Progenitor cell of endocrine pancreas (in vitro differentiated cells): ENCODE data around the gene BMP4. TPM values are rescaled to one million over a fixed set of nuclear protein-coding genes. Genes with fewer than 3 reads are reported as not detected.
A peak's percentile ranks its signal among the peaks of the same experiment; 100 is the strongest.

Experiments used
- DNase-seq: peaks from one replicate; pipeline ENCODE4 v3.0.0; 2021; ENCODE audit warnings: low spot score; ENCODE audit not compliant: unreplicated experiment
- H3K27ac Mint-ChIP-seq: 2 replicates; pipeline ENCODE4 v1.8.0; 2021; ENCODE audit warnings: mild to moderate bottlenecking, moderate library complexity, mixed read lengths
- H3K27me3 Mint-ChIP-seq: 2 replicates; pipeline ENCODE4 v1.8.0; 2021; ENCODE audit warnings: mixed read lengths
- H3K36me3 Mint-ChIP-seq: 2 replicates; pipeline ENCODE4 v1.8.0; 2022; ENCODE audit warnings: mixed read lengths; ENCODE audit not compliant: insufficient read depth
- H3K4me1 Mint-ChIP-seq: 2 replicates; pipeline ENCODE4 v1.8.0; 2021; ENCODE audit warnings: low read depth, mixed read lengths
- H3K4me3 Mint-ChIP-seq: 2 replicates; pipeline ENCODE4 v1.8.0; 2021; ENCODE audit warnings: low read depth, mild to moderate bottlenecking, moderate library complexity, mixed read lengths
- H3K9me3 Mint-ChIP-seq: 2 replicates; pipeline ENCODE4 v1.8.0; 2021; ENCODE audit warnings: low read depth, mixed read lengths
- total RNA-seq: library from RNA; stranded (reverse); gene quantifications from 2 replicates; pipeline ENCODE4 v1.2.1, GENCODE V29; 2021
- TF ChIP-seq, protein P1 (sequence below): fragments of 200-600 bp; sonication (generic); IDR thresholded peaks from one replicate; pipeline ENCODE4 v1.5.0; 2021; ENCODE audit warnings: antibody characterized with exemption, mild to moderate bottlenecking; ENCODE audit not compliant: unreplicated experiment

The BMP4 gene
- total RNA-seq, 1 donor from 2014 or later: 2.7 TPM

DNA sequence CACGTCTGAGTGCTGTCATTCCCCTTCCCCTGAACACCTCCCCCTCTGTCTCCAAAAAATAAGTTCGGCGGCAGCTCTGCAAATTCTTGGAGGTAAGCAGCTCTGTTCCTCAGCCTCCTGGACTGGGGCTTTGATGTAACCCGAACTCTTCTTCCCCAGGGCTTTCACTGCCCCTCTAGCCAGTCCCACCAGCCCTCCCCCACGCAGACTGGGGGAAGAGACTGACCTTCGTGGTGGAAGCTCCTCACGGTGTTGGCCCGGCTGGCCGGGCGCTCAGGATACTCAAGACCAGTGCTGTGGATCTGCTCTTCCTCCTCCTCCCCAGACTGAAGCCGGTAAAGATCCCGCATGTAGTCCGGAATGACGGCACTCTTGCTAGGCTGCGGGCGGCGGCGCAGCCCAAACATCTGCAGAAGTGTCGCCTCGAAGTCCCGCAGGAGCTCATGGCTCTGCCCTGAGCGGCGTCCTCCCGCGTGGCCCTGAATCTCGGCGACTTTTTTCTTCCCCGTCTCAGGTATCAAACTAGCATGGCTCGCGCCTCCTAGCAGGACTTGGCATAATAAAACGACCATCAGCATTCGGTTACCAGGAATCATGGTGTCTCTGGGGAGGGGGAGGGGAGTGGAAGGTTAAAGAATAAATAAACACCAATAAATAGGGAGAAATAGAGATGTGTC lies 4.9 kb downstream of the BMP4 start:
- DNase-seq: no peak
- TF ChIP-seq, protein P1, sequence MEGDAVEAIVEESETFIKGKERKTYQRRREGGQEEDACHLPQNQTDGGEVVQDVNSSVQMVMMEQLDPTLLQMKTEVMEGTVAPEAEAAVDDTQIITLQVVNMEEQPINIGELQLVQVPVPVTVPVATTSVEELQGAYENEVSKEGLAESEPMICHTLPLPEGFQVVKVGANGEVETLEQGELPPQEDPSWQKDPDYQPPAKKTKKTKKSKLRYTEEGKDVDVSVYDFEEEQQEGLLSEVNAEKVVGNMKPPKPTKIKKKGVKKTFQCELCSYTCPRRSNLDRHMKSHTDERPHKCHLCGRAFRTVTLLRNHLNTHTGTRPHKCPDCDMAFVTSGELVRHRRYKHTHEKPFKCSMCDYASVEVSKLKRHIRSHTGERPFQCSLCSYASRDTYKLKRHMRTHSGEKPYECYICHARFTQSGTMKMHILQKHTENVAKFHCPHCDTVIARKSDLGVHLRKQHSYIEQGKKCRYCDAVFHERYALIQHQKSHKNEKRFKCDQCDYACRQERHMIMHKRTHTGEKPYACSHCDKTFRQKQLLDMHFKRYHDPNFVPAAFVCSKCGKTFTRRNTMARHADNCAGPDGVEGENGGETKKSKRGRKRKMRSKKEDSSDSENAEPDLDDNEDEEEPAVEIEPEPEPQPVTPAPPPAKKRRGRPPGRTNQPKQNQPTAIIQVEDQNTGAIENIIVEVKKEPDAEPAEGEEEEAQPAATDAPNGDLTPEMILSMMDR: no peak
- no peaks in the 10 kb centered on the region for H3K9me3 Mint-ChIP-seq
- no peaks in the 10 kb centered on the region for H3K36me3 Mint-ChIP-seq
- peaks cover 84% of the 10 kb centered on the region for H3K27me3 Mint-ChIP-seq
- H3K4me3 Mint-ChIP-seq: peak overlapping the region; percentile 73
- H3K27ac Mint-ChIP-seq: peak overlapping the region; percentile 58
- H3K4me1 Mint-ChIP-seq: peaks cover 40% of the 10 kb centered on the region

DNA sequence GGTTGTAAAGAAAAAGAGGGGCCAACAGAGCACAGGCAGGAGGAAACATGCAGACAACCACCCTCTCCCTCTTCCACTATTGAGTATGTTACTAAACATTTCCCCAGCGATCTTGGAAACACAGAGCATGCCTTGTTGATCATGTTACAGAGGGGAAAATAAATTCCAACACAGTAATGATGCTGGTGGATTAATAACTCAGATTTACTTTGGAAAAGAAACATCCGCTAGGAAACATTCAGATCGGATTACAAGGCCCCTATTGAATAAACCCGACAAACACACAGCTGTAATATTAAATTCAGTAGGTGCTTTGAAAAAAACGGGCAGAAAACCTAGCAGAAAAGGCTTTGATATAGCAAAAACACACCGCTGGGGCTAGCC lies 5.4 kb downstream of the BMP4 start:
- no peak overlapping the region for H3K4me3 Mint-ChIP-seq
- no peak for DNase-seq
- no peak overlapping the region for H3K27ac Mint-ChIP-seq
- H3K36me3 Mint-ChIP-seq: no peaks in the 10 kb centered on the region
- TF ChIP-seq, protein P1: no peak
- peaks cover 41% of the 10 kb centered on the region for H3K4me1 Mint-ChIP-seq
- H3K9me3 Mint-ChIP-seq: no peaks in the 10 kb centered on the region
- peaks cover 81% of the 10 kb centered on the region for H3K27me3 Mint-ChIP-seq

DNA sequence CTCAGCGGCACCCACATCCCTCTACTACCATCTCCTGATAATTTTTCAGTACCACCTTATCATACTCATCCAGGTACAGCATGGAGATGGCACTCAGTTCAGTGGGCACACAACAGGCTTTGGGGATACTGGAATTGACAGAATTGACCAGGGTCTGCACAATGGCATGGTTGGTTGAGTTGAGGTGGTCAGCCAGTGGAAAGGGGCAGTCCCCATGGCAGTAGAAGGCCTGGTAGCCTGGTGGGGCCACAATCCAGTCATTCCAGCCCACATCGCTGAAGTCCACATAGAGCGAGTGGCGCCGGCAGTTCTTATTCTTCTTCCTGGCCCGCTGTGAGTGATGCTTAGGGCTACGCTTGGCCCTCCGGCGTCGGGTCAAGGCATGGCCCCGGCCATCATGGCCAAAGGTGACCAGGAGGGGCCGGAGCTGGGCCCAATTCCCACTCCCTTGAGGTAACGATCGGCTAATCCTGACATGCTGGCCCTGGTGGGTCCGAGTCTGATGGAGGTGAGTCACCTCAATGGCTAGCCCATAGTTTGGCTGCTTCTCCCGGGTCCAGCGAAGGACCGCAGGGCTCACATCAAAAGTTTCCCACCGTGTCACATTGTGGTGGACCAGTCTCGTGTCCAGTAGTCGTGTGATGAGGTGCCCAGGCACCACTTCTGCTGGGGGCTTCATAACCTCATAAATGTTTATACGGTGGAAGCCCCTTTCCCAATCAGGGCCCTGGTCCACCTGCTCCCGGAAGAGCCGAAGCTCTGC lies 6.4 kb downstream of the BMP4 start:
- Mint-ChIP-seq H3K4me1 (peaks cover 35% of the 10 kb centered on the region), H3K9me3 (no peaks in the 10 kb centered on the region), H3K27me3 (peaks cover 71% of the 10 kb centered on the region), H3K4me3 (no peak overlapping the region), H3K36me3 (no peaks in the 10 kb centered on the region), H3K27ac (no peak overlapping the region)
- TF ChIP-seq, protein P1: no peak
- DNase-seq: no peak

DNA sequence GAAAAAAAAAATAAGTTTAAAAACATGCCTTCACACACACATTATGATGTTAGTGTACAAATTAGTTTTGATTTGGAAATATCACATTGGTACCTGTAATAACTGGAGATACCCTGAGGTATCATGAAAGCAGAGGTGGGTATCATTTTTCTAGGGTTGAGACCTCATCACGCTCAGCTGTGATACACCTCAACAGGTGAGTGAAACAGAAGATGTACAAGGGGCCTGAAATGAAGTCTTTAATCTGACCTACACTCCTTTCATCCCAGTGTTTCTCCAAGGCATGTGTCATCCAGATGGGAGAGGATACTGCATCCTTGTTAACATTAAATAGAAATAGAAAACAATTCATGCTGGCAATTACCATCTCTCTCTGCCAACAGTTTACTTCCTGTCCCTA lies 7.4 kb downstream of the BMP4 start:
- Mint-ChIP-seq H3K9me3 (no peaks in the 10 kb centered on the region), H3K27ac (no peak overlapping the region), H3K36me3 (no peaks in the 10 kb centered on the region), H3K4me3 (no peak overlapping the region), H3K27me3 (peaks cover 61% of the 10 kb centered on the region), H3K4me1 (peaks cover 32% of the 10 kb centered on the region)
- no peak for DNase-seq
- TF ChIP-seq, protein P1: no peak

DNA sequence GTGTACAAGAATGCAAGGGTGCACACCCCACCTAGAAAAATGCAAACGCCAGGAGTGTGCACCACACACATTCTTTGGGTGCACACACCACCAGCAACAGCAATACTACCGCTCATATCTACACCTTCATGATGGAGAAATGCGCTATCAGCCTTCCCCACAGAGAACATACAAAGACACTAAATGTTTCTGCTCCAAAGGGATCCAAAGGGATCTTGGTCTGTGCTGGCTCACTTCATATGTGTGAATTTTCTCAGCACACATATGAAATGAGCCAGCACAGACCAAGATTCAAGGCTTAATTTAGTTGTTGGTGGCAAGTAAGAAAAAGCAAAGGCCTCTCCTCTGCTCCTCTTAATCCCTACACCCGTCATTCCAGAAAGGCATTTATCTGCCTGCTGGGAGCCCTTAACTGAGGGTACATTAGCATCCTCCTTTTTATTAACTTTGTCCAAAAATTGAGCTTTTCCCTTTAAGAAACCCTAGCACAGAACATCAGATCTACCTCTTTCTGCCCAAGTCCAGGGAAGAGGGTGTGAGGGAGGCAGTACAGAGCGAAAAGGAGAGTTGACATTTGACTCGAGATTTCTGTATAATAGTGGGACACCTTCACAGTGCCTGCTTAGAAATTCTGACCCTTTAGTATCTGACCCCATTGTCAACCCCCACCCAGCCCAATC lies 8.3 kb downstream of the BMP4 start:
- Mint-ChIP-seq H3K27me3 (peaks cover 54% of the 10 kb centered on the region), H3K27ac (no peak overlapping the region), H3K9me3 (no peaks in the 10 kb centered on the region), H3K4me3 (no peak overlapping the region), H3K36me3 (no peaks in the 10 kb centered on the region), H3K4me1 (peaks cover 35% of the 10 kb centered on the region)
- DNase-seq: no peak
- TF ChIP-seq, protein P1: no peak
